PC-9 (cell line): ENCODE measurements around the gene CSPG5. TPM values are rescaled to one million over a fixed set of nuclear protein-coding genes. Genes with fewer than 3 reads are reported as not detected.

Source experiments
- Bru-seq: library from RNA; stranded (reverse); fragments of 400-500 nt; gene quantifications from one replicate; lab custom pipeline; 2021; lab: Mats Ljungman, UMichigan
- BruChase-seq, 2 experiments: library from RNA; stranded (reverse); fragments of 400-500 nt; gene quantifications; one replicate each; lab custom pipeline; 2021; lab: Mats Ljungman, UMichigan
- BruUV-seq: library from RNA; stranded (reverse); fragments of 400-500 nt; replicated peaks from 2 replicates; lab custom pipeline; 2021; lab: Mats Ljungman, UMichigan
- CTCF ChIA-PET: fragments of 300-600 bp; sonication (Branson Sonifier 250); formaldehyde crosslinking; loops from one replicate; lab custom pipeline; 2022; ENCODE audit warnings: antibody characterized with exemption; lab: Charles Lee
- POLR2A ChIA-PET: fragments of 300-600 bp; sonication (Branson Sonifier 250); formaldehyde crosslinking; loops from one replicate; lab custom pipeline; 2022; ENCODE audit warnings: antibody characterized with exemption; ENCODE audit not compliant: unreplicated experiment; lab: Charles Lee
- DNase-seq, 2 experiments: peaks; one replicate each; pipeline versions ENCODE4 v3.0.0 to v3.0.0-alpha.2; 2015 to 2022; ENCODE audit warnings: mixed read lengths in 1 of 2
- H2AFZ ChIP-seq: fragments of 200-600 bp; sonication (generic); 2 replicates; pipeline ENCODE4 v1.8.1; 2017; ENCODE audit warnings: antibody characterized with exemption
- H3F3A ChIP-seq: fragments of 200-600 bp; sonication (generic); 2 replicates; pipeline ENCODE4 v1.8.1; 2017; ENCODE audit warnings: antibody characterized with exemption, mild to moderate bottlenecking, low read depth; ENCODE audit not compliant: insufficient read depth
- H3K27ac ChIP-seq: fragments of 200-600 bp; sonication (generic); 2 replicates; pipeline ENCODE4 v1.6.1; 2016; ENCODE audit warnings: mixed run types
- H3K27me3 ChIP-seq: fragments of 200-600 bp; sonication (generic); 2 replicates; pipeline ENCODE4 v1.6.1; 2016; ENCODE audit warnings: low read depth, mixed run types; ENCODE audit not compliant: insufficient read depth
- H3K36me3 ChIP-seq: fragments of 200-600 bp; sonication (generic); 2 replicates; pipeline ENCODE4 v1.6.1; 2016; ENCODE audit warnings: low read depth, mixed run types
- H3K4me1 ChIP-seq: fragments of 200-600 bp; sonication (generic); replicated peaks from 2 replicates; pipeline ENCODE4 v1.6.1; 2016; ENCODE audit warnings: mixed run types; ENCODE audit not compliant: insufficient read depth
- H3K4me2 ChIP-seq: fragments of 200-600 bp; sonication (generic); 2 replicates; pipeline ENCODE4 v1.6.1; 2017; ENCODE audit warnings: mixed run types
- H3K4me3 ChIP-seq: fragments of 200-600 bp; sonication (generic); 2 replicates; pipeline ENCODE4 v1.6.1; 2016; ENCODE audit warnings: mixed run types
- H3K79me2 ChIP-seq: fragments of 200-600 bp; sonication (generic); 2 replicates; pipeline ENCODE4 v1.6.1; 2017; ENCODE audit warnings: low read depth, mixed run types
- H3K9me2 ChIP-seq: fragments of 200-600 bp; sonication (generic); 2 replicates; pipeline ENCODE4 v1.8.1; 2017; ENCODE audit warnings: mild to moderate bottlenecking; ENCODE audit not compliant: insufficient read depth
- H3K9me3 ChIP-seq: fragments of 200-600 bp; sonication (generic); 2 replicates; pipeline ENCODE4 v1.8.1; 2016; ENCODE audit warnings: low read depth; ENCODE audit not compliant: insufficient read depth
- H4K20me1 ChIP-seq: fragments of 200-600 bp; sonication (generic); 2 replicates; pipeline ENCODE4 v1.8.1; 2017; ENCODE audit not compliant: insufficient read depth
- EZH2 ChIP-seq: fragments of 200-600 bp; sonication (generic); IDR thresholded peaks from 2 replicates; pipeline ENCODE4 v1.8.0; 2017; ENCODE audit warnings: antibody characterized with exemption, low read depth
- intact Hi-C: fragments of 100-400 bp; cut with micrococcal nuclease; formaldehyde crosslinking; loops from one replicate; pipeline ENCODE4 v1.10.0; 2022; ENCODE audit not compliant: unreplicated experiment
- long read RNA-seq: library from polyadenylated mRNA; stranded (forward); transcript quantifications from one replicate; pipeline ENCODE4 v2.0.0, GENCODE V29; 2022
- total RNA-seq: library from RNA; stranded (reverse); gene quantifications from 2 replicates; pipeline ENCODE4 v1.2.3, GENCODE V29; 2021
- TF ChIP-seq, protein P1 (sequence below): fragments of 200-600 bp; sonication (generic); conservative IDR thresholded peaks from 2 replicates; pipeline ENCODE4 v1.6.1; 2017; ENCODE audit warnings: mixed run types, antibody characterized with exemption, mild to moderate bottlenecking, moderate library complexity

The CSPG5 gene, protein sequence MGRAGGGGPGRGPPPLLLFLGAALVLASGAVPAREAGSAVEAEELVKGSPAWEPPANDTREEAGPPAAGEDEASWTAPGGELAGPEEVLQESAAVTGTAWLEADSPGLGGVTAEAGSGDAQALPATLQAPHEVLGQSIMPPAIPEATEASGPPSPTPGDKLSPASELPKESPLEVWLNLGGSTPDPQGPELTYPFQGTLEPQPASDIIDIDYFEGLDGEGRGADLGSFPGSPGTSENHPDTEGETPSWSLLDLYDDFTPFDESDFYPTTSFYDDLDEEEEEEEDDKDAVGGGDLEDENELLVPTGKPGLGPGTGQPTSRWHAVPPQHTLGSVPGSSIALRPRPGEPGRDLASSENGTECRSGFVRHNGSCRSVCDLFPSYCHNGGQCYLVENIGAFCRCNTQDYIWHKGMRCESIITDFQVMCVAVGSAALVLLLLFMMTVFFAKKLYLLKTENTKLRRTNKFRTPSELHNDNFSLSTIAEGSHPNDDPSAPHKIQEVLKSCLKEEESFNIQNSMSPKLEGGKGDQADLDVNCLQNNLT
- 1.3 and 1.8 TPM in 2 replicates for total RNA-seq
- percentile 28 among the genes with signal in this experiment for Bru-seq, nascent RNA
- percentile 33 among the genes with signal in this experiment for BruChase-seq, experiment 1, labeled RNA remaining after a 2-hour chase
- BruChase-seq, experiment 2, labeled RNA remaining after a 6-hour chase = percentile 48 among the genes with signal in this experiment
- long read RNA-seq = 0 reads

DNA sequence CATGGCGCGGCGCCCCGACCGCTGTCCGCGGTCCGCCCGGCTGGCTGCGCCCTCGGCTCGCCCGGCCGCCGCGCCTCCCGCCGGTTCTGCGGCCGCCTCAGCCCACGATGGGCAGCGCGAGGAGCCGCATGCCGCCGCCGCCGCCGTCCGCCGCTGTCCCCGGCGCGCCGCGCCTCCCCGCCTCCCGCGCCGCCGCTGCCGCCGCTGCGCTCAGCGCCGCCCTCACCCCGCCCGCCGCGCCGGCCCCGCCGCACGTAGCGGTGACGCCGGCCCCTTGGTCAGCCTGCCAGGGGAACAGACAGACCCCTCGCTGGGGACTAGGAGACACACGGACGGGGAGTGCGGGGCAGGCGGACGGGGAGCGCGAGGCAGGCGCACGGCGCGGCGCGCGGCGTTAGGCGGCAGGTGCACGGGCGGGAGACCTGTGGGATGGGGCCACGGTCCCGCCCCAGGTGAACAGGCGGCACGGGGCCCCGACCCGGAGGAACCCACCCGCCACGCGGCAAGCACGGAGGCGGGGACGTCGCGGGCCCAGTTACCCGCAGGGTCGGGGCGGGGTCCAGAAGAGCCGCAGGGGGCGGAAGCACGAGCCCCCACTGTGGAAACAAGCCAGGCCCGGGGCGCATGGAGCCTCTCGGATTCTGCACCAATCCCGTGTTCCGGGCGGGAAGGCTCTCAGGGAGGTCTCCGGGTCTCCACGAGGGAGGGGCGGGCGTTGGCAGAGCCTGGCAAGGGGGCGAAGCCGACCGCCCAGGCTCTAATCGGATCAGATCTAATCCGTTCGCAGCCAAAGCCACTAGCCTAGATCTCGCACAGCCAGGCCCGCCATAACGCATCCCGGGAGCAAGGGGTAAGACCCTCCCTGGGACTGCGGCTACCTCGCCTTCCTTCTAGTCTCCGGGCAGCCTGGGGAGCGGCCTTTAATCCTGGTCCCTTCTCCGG is at the start of gene CSPG5:
Gene CSPG5 (minus strand): TSS at position 175 of the 942 bp plus-strand sequence. CDS start 172 bp downstream, at position 3.
- Histone ChIP-seq H3K9me3 (no peaks in the 10 kb centered on the region), H4K20me1 (no peaks in the 10 kb centered on the region), H3K79me2 (no peaks in the 10 kb centered on the region), H3F3A (peaks cover 9% of the 10 kb centered on the region), H2AFZ (no peak within 1 kb of the TSS), H3K4me2 (peak within 1 kb of the TSS; percentile 67), H3K27ac (no peak within 1 kb of the TSS), H3K36me3 (no peaks in the 10 kb centered on the region), H3K4me3 (peak within 1 kb of the TSS; percentile 54; the same call in 1 of the 2 replicates), H3K4me1 (no peaks in the 10 kb centered on the region), H3K9me2 (no peaks in the 10 kb centered on the region), H3K27me3 (no peaks in the 10 kb centered on the region)
- BruUV-seq = no TSS peak
- intact Hi-C loops = no loop called here
- TF ChIP-seq EZH2 = no peak
- TF ChIP-seq, protein P1, sequence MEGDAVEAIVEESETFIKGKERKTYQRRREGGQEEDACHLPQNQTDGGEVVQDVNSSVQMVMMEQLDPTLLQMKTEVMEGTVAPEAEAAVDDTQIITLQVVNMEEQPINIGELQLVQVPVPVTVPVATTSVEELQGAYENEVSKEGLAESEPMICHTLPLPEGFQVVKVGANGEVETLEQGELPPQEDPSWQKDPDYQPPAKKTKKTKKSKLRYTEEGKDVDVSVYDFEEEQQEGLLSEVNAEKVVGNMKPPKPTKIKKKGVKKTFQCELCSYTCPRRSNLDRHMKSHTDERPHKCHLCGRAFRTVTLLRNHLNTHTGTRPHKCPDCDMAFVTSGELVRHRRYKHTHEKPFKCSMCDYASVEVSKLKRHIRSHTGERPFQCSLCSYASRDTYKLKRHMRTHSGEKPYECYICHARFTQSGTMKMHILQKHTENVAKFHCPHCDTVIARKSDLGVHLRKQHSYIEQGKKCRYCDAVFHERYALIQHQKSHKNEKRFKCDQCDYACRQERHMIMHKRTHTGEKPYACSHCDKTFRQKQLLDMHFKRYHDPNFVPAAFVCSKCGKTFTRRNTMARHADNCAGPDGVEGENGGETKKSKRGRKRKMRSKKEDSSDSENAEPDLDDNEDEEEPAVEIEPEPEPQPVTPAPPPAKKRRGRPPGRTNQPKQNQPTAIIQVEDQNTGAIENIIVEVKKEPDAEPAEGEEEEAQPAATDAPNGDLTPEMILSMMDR = no peak
- ChIA-PET POLR2A (no interaction called here), CTCF (interaction anchor here (0.6 kb wide), 1 partner anchor 310 kb away, joined by 4 read pairs; no protein-coding TSS in a partner anchor)
- DNase-seq = peak in 1 of 2 experiments; percentile 20

DNA sequence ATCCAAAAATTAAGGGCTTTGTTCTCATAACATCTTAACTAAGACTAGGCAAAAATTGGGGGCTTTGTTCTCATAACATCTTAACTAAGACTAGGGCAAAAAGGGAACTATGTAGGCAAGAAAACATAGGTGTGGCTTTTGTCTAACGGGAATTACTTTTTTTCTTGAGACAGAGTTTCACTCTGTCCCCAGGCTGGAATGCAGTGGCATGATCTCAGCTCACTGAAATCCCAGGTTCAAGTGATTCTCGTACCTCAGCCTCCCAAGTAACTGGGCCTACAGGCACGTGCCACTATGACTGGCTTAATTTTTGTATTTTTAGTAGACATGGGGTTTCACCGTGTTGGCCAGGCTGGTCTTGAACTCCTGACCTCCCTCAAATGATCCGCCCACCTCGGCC is 49.8 kb upstream of the CSPG5 start:
- H3K4me1 ChIP-seq = no peaks in the 10 kb centered on the region
- BruUV-seq = no TSS peak
- no peak overlapping the region for H3K4me3 ChIP-seq
- no peaks in the 10 kb centered on the region; the same call in 1 of the 2 replicates for H3F3A ChIP-seq
- no peak for DNase-seq
- no peaks in the 10 kb centered on the region for H3K79me2 ChIP-seq
- H3K27ac ChIP-seq = no peak overlapping the region
- peaks cover 8% of the 10 kb centered on the region; the same call in 1 of the 2 replicates for H3K36me3 ChIP-seq
- no peaks in the 10 kb centered on the region for H3K27me3 ChIP-seq
- ChIA-PET CTCF (no interaction called here), POLR2A (no interaction called here)
- no peaks in the 10 kb centered on the region for H3K9me3 ChIP-seq
- intact Hi-C loops = no loop called here
- no peaks in the 10 kb centered on the region; the same call in 1 of the 2 replicates for H4K20me1 ChIP-seq
- no peaks in the 10 kb centered on the region for H3K9me2 ChIP-seq
- no peak overlapping the region for H2AFZ ChIP-seq
- H3K4me2 ChIP-seq = no peak overlapping the region
- TF ChIP-seq EZH2 = no peak
- TF ChIP-seq, protein P1 = no peak
